Activated CD8-positive, alpha-beta memory T cell treated with anti-CD3 and anti-CD28 coated beads, Interleukin-2, amount 10 ng/mL, durations not matched to agents 7 days and 5 days (primary cell): Measurements from ENCODE around the gene LPIN3. TPM values are rescaled to one million over a fixed set of nuclear protein-coding genes. Genes with fewer than 3 reads are reported as not detected.
A peak's percentile ranks its signal among the peaks of the same experiment; 100 is the strongest.
"Not testable (repeated sequence)": the region's sequence is repeated elsewhere in the genome, so short reads cannot be mapped to it uniquely, and the experiment has no call there.

Experiments
- ATAC-seq: fragments of 150-1000 bp; cut with Tn5 transposase; one replicate; pipeline ENCODE4 v1.10.0; 2021; ENCODE audit warnings: moderate library complexity
- CTCF ChIA-PET: fragments of 350-600 bp; sonication (Branson Sonifier 250); formaldehyde crosslinking; loops from one replicate; lab custom pipeline; 2021; ENCODE audit warnings: antibody characterized with exemption; lab: Charles Lee
- DNase-seq: peaks from one replicate; pipeline ENCODE4 v3.0.0-alpha.2; 2020
- H3K27ac Mint-ChIP-seq: one replicate; pipeline ENCODE4 v1.8.0; 2021; ENCODE audit warnings: mild to moderate bottlenecking, mixed read lengths
- H3K27me3 Mint-ChIP-seq: one replicate; pipeline ENCODE4 v1.8.0; 2021; ENCODE audit warnings: mixed read lengths
- H3K36me3 Mint-ChIP-seq: one replicate; pipeline ENCODE4 v1.8.0; 2021; ENCODE audit warnings: mild to moderate bottlenecking, mixed read lengths
- H3K4me1 Mint-ChIP-seq: one replicate; pipeline ENCODE4 v1.8.0; 2021; ENCODE audit warnings: mixed read lengths
- H3K4me3 Mint-ChIP-seq: one replicate; pipeline ENCODE4 v1.8.0; 2021; ENCODE audit warnings: mild to moderate bottlenecking, moderate library complexity, mixed read lengths
- H3K9me3 Mint-ChIP-seq: one replicate; pipeline ENCODE4 v1.8.0; 2022; ENCODE audit warnings: low read depth, mixed read lengths
- total RNA-seq, 2 experiments: library from RNA; stranded (reverse); gene quantifications; one replicate each; pipeline ENCODE4 v1.2.3, GENCODE V29; 2021

The LPIN3 gene
- total RNA-seq, 2 experiments from 2014 or later, result 0.37 to 1.5 TPM

- H3K27ac Mint-ChIP-seq, H3K36me3 Mint-ChIP-seq, H3K9me3 Mint-ChIP-seq, DNase-seq, ATAC-seq, H3K27me3 Mint-ChIP-seq, H3K4me3 Mint-ChIP-seq: not testable (repeated sequence)
- peaks cover 24% of the 10 kb centered on the region for H3K4me1 Mint-ChIP-seq
- CTCF ChIA-PET, result interaction anchor here (1.4 kb wide), 1 partner anchor 139 kb away, joined by 4 read pairs; no protein-coding TSS in a partner anchor
Measured at GRCh38 chr20:41312009-41312408, 28.6 kb upstream of the LPIN3 start.

- Mint-ChIP-seq H3K9me3 (no peaks in the 10 kb centered on the region), H3K36me3 (peaks cover 2% of the 10 kb centered on the region), H3K27ac (no peak overlapping the region), H3K27me3 (peaks cover 2% of the 10 kb centered on the region), H3K4me3 (no peak overlapping the region), H3K4me1 (peaks cover 25% of the 10 kb centered on the region)
- ATAC-seq, result no peak
- DNase-seq, result no peak
- CTCF ChIA-PET, result no interaction called here
Measured at GRCh38 chr20:41314386-41314785, 26.2 kb upstream of the LPIN3 start.

- ATAC-seq (no peak), DNase-seq (no peak)
- Mint-ChIP-seq H3K9me3 (no peaks in the 10 kb centered on the region), H3K36me3 (peaks cover 2% of the 10 kb centered on the region), H3K4me1 (peaks cover 25% of the 10 kb centered on the region), H3K4me3 (peak overlapping the region; percentile 81), H3K27ac (no peak overlapping the region), H3K27me3 (peaks cover 6% of the 10 kb centered on the region)
- CTCF ChIA-PET, result interaction anchor here (1.2 to 1.9 kb wide), 4 partner anchors 10 to 181 kb away, joined by 3 to 6 read pairs (median 4); partner anchors contain the start of gene LPIN3
Measured at GRCh38 chr20:41316051-41316450, 24.6 kb upstream of the LPIN3 start.

- Mint-ChIP-seq H3K4me1 (peaks cover 25% of the 10 kb centered on the region), H3K4me3 (peak overlapping the region; percentile 81), H3K27ac (peak overlapping the region; percentile 84), H3K27me3 (peaks cover 6% of the 10 kb centered on the region), H3K36me3 (peaks cover under 1% of the 10 kb centered on the region), H3K9me3 (no peaks in the 10 kb centered on the region)
- ATAC-seq (peak; percentile 75), DNase-seq (peak; percentile 86)
- CTCF ChIA-PET, result interaction anchor here (1.0 to 2.3 kb wide), 6 partner anchors 9 to 326 kb away, joined by 3 to 8 read pairs (median 4); partner anchors contain the start of gene LPIN3
Measured at GRCh38 chr20:41316602-41317545, 23.7 kb upstream of the LPIN3 start.

- DNase-seq (peak; percentile 98), ATAC-seq (peak; percentile 99)
- Mint-ChIP-seq H3K4me1 (peaks cover 25% of the 10 kb centered on the region), H3K4me3 (peak within 1 kb of the TSS; percentile 81), H3K36me3 (no peaks in the 10 kb centered on the region), H3K27me3 (peaks cover 6% of the 10 kb centered on the region), H3K27ac (peak within 1 kb of the TSS; percentile 84), H3K9me3 (no peaks in the 10 kb centered on the region)
- CTCF ChIA-PET, result interaction anchor here (1.0 to 2.3 kb wide), 6 partner anchors 8 to 327 kb away, joined by 3 to 8 read pairs (median 6); no protein-coding TSS in a partner anchor
Measured at GRCh38 chr20:41317546-41318270, 22.9 kb upstream of the LPIN3 start, which contains the start of gene ZHX3. Gene ZHX3 (minus strand): TSS chr20:41317731. CDS start chr20:41204916, 112,815 bp downstream.

- DNase-seq, result no peak
- H3K4me3 Mint-ChIP-seq, result peak overlapping the region; percentile 48
- no peak for ATAC-seq
- peaks cover 25% of the 10 kb centered on the region for H3K4me1 Mint-ChIP-seq
- peaks cover 6% of the 10 kb centered on the region for H3K27me3 Mint-ChIP-seq
- H3K9me3 Mint-ChIP-seq, result no peaks in the 10 kb centered on the region
- CTCF ChIA-PET, result interaction anchor here (1.1 to 2.3 kb wide), 5 partner anchors 12 to 183 kb away, joined by 3 to 8 read pairs (median 6); no protein-coding TSS in a partner anchor
- H3K36me3 Mint-ChIP-seq, result no peaks in the 10 kb centered on the region
- peak overlapping the region; percentile 63 for H3K27ac Mint-ChIP-seq
Measured at GRCh38 chr20:41318271-41318649, 22.4 kb upstream of the LPIN3 start.

GRCh38 chr20:41320441-41320840 lies 20.2 kb upstream of the LPIN3 start:
- CTCF ChIA-PET, result no interaction called here
- no peak for ATAC-seq
- Mint-ChIP-seq H3K4me3 (no peak overlapping the region), H3K4me1 (peaks cover 20% of the 10 kb centered on the region), H3K27ac (no peak overlapping the region), H3K27me3 (peaks cover 6% of the 10 kb centered on the region), H3K9me3 (no peaks in the 10 kb centered on the region), H3K36me3 (no peaks in the 10 kb centered on the region)
- DNase-seq, result no peak

- Mint-ChIP-seq H3K36me3 (no peaks in the 10 kb centered on the region), H3K4me1 (peaks cover 17% of the 10 kb centered on the region), H3K9me3 (no peaks in the 10 kb centered on the region), H3K27me3 (peaks cover 6% of the 10 kb centered on the region), H3K4me3 (no peak overlapping the region), H3K27ac (no peak overlapping the region)
- no peak for ATAC-seq
- CTCF ChIA-PET, result interaction anchor here (0.8 to 2.7 kb wide), 3 partner anchors 9 to 162 kb away, joined by 3 to 6 read pairs (median 3); no protein-coding TSS in a partner anchor
- no peak for DNase-seq
Measured at GRCh38 chr20:41320976-41321375, 19.6 kb upstream of the LPIN3 start.

- H3K36me3 Mint-ChIP-seq, result no peaks in the 10 kb centered on the region
- H3K4me3 Mint-ChIP-seq, result no peak overlapping the region
- H3K9me3 Mint-ChIP-seq, result no peaks in the 10 kb centered on the region
- peaks cover 14% of the 10 kb centered on the region for H3K4me1 Mint-ChIP-seq
- ATAC-seq, result no peak
- CTCF ChIA-PET, result interaction anchor here (1.0 kb wide), 1 partner anchor 185 kb away, joined by 3 read pairs; no protein-coding TSS in a partner anchor
- H3K27me3 Mint-ChIP-seq, result peaks cover 2% of the 10 kb centered on the region
- no peak for DNase-seq
- no peak overlapping the region for H3K27ac Mint-ChIP-seq
Measured at GRCh38 chr20:41327178-41327577, 13.4 kb upstream of the LPIN3 start.

GRCh38 chr20:41329435-41330342 lies 10.9 kb upstream of the LPIN3 start:
- DNase-seq, result peak; percentile 81
- peak; percentile 100 for ATAC-seq
- CTCF ChIA-PET, result interaction anchor here (0.6 to 2.7 kb wide), 13 partner anchors 8 to 367 kb away, joined by 3 to 26 read pairs (median 3); partner anchors contain the start of gene LPIN3
- Mint-ChIP-seq H3K36me3 (no peaks in the 10 kb centered on the region), H3K9me3 (no peaks in the 10 kb centered on the region), H3K27ac (peak overlapping the region; percentile 61), H3K4me3 (no peak overlapping the region), H3K27me3 (peaks cover 3% of the 10 kb centered on the region), H3K4me1 (peaks cover 14% of the 10 kb centered on the region)

- no peak for ATAC-seq
- peaks cover 3% of the 10 kb centered on the region for H3K27me3 Mint-ChIP-seq
- peaks cover 14% of the 10 kb centered on the region for H3K4me1 Mint-ChIP-seq
- H3K9me3 Mint-ChIP-seq, result no peaks in the 10 kb centered on the region
- no peak overlapping the region for H3K27ac Mint-ChIP-seq
- CTCF ChIA-PET, result interaction anchor here (1.1 to 2.7 kb wide), 6 partner anchors 9 to 362 kb away, joined by 3 to 26 read pairs (median 5); partner anchors contain the start of gene LPIN3
- H3K36me3 Mint-ChIP-seq, result no peaks in the 10 kb centered on the region
- no peak for DNase-seq
- H3K4me3 Mint-ChIP-seq, result no peak overlapping the region
Measured at GRCh38 chr20:41330343-41330720, 10.3 kb upstream of the LPIN3 start.

- Mint-ChIP-seq H3K9me3 (no peaks in the 10 kb centered on the region), H3K36me3 (no peaks in the 10 kb centered on the region), H3K4me1 (peaks cover 14% of the 10 kb centered on the region), H3K4me3 (no peak overlapping the region), H3K27ac (no peak overlapping the region), H3K27me3 (peaks cover 3% of the 10 kb centered on the region)
- ATAC-seq (no peak), DNase-seq (no peak)
- CTCF ChIA-PET, result interaction anchor here (1.1 to 2.7 kb wide), 2 partner anchors 8 to 13 kb away, joined by 3 to 26 read pairs; partner anchors contain the start of gene LPIN3
Measured at GRCh38 chr20:41330941-41331340, 9.7 kb upstream of the LPIN3 start.
